Neural cell (in vitro differentiated cells): ENCODE results near the gene AVL9. TPM values are rescaled to one million over a fixed set of nuclear protein-coding genes. Genes with fewer than 3 reads are reported as not detected.

Source experiments
- H2AFZ ChIP-seq: fragments of 200-600, 300-800 bp; sonication (generic), shearing (Covaris generic); 2 replicates; pipeline ENCODE4 v1.6.0; 2014; ENCODE audit warnings: low read depth, mild to moderate bottlenecking, antibody characterized with exemption, low read length, moderate library complexity
- H3F3A ChIP-seq: fragments of 200-600 bp; shearing (Covaris generic); 2 replicates; pipeline ENCODE4 v1.6.1; 2016; ENCODE audit warnings: mild to moderate bottlenecking, moderate library complexity, mixed read lengths, antibody characterized with exemption, low read length; ENCODE audit not compliant: insufficient read depth, poor library complexity, severe bottlenecking
- H3K27ac ChIP-seq: fragments of 200-600, 300-800 bp; sonication (generic), shearing (Covaris generic); 2 replicates; pipeline ENCODE4 v1.5.1; 2014; ENCODE audit warnings: mild to moderate bottlenecking, low read length, moderate library complexity
- H3K27me3 ChIP-seq: fragments of 300-800, 200-600 bp; sonication (generic), shearing (Covaris generic); 2 replicates; pipeline ENCODE4 v1.6.0; 2014; ENCODE audit warnings: mild to moderate bottlenecking, low read depth, low read length, moderate library complexity; ENCODE audit not compliant: insufficient read depth
- H3K36me3 ChIP-seq: fragments of 300-800, 200-600 bp; sonication (generic), shearing (Covaris generic); 2 replicates; pipeline ENCODE4 v1.5.1; 2014; ENCODE audit warnings: mild to moderate bottlenecking, antibody characterized with exemption, low read length, moderate library complexity; ENCODE audit not compliant: insufficient read depth
- H3K4me2 ChIP-seq: fragments of 300-800, 200-600 bp; sonication (generic), shearing (Covaris generic); 2 replicates; pipeline ENCODE4 v1.6.0; 2014; ENCODE audit warnings: mild to moderate bottlenecking, low read length
- H3K4me3 ChIP-seq: fragments of 300-800, 200-600 bp; sonication (generic), shearing (Covaris generic); 2 replicates; pipeline ENCODE4 v1.5.1; 2014; ENCODE audit warnings: mild to moderate bottlenecking, low read length, moderate library complexity
- H3K79me2 ChIP-seq: fragments of 200-600 bp; shearing (Covaris generic); replicated peaks from 2 replicates; pipeline ENCODE4 v1.6.0; 2014; ENCODE audit warnings: mild to moderate bottlenecking, low read length, moderate library complexity; ENCODE audit not compliant: insufficient read depth
- H3K9ac ChIP-seq: fragments of 300-800, 200-600 bp; sonication (generic), shearing (Covaris generic); 2 replicates; pipeline ENCODE4 v1.6.1; 2016; ENCODE audit warnings: mild to moderate bottlenecking, low read length, mixed read lengths
- H3K9me2 ChIP-seq: fragments of 200-600 bp; shearing (Covaris generic); 2 replicates; pipeline ENCODE4 v1.6.1; 2016; ENCODE audit warnings: mild to moderate bottlenecking, low read length, mixed read lengths; ENCODE audit not compliant: insufficient read depth
- H3K9me3 ChIP-seq: fragments of 200-600, 300-800 bp; sonication (generic), shearing (Covaris generic); 2 replicates; pipeline ENCODE4 v1.6.1; 2016; ENCODE audit warnings: mild to moderate bottlenecking, mixed run types, low read length, moderate library complexity, mixed read lengths
- H4K20me1 ChIP-seq: fragments of 200-600 bp; shearing (Covaris generic); 2 replicates; pipeline ENCODE4 v1.6.1; 2016; ENCODE audit warnings: mild to moderate bottlenecking, mixed run types; ENCODE audit not compliant: insufficient read depth
- CTCF ChIP-seq: fragments of 450-650 bp; IDR thresholded peaks from 2 replicates; pipeline ENCODE4 v1.5.1; 2014; ENCODE audit warnings: antibody characterized with exemption, mild to moderate bottlenecking, moderate library complexity; ENCODE audit not compliant: poor library complexity, severe bottlenecking
- EP300 ChIP-seq: fragments of 450-650 bp; conservative IDR thresholded peaks from 2 replicates; pipeline ENCODE4 v1.6.1; 2014; ENCODE audit warnings: antibody characterized with exemption, mild to moderate bottlenecking, moderate library complexity; ENCODE audit not compliant: poor library complexity, severe bottlenecking
- EZH2 ChIP-seq: fragments of 200-600, 300-800 bp; shearing (Covaris generic), sonication (generic); IDR thresholded peaks from 2 replicates; pipeline ENCODE4 v1.6.1; 2014; ENCODE audit warnings: antibody characterized with exemption, low read length, borderline replicate concordance, mild to moderate bottlenecking; ENCODE audit not compliant: insufficient read depth, poor library complexity, severe bottlenecking
- MXI1 ChIP-seq: fragments of 450-650 bp; conservative IDR thresholded peaks from 2 replicates; pipeline ENCODE4 v1.6.1; 2014; ENCODE audit warnings: antibody characterized with exemption, mild to moderate bottlenecking; ENCODE audit not compliant: poor library complexity, severe bottlenecking
- POLR2AphosphoS5 ChIP-seq: IDR thresholded peaks from 2 replicates; pipeline ENCODE4 v1.6.1; 2012
- RAD21 ChIP-seq: fragments of 450-650 bp; conservative IDR thresholded peaks from 2 replicates; pipeline ENCODE4 v1.6.1; 2014; ENCODE audit warnings: antibody characterized with exemption, mild to moderate bottlenecking, moderate library complexity
- REST ChIP-seq: IDR thresholded peaks from 2 replicates; pipeline ENCODE4 v1.6.1; 2012; ENCODE audit warnings: borderline replicate concordance
- SMC3 ChIP-seq: fragments of 450-650 bp; conservative IDR thresholded peaks from 2 replicates; pipeline ENCODE4 v1.6.1; 2014; ENCODE audit warnings: antibody characterized with exemption, mild to moderate bottlenecking, moderate library complexity; ENCODE audit not compliant: poor library complexity
- TAF1 ChIP-seq: IDR thresholded peaks from 2 replicates; pipeline ENCODE4 v1.6.1; 2012; ENCODE audit warnings: low read depth
- polyA plus RNA-seq: library from polyadenylated mRNA; depleted of rRNA; stranded (reverse); fragments of >200 nt; gene quantifications from 2 replicates; pipeline ENCODE4 v1.2.3, GENCODE V29; 2014

The AVL9 gene
- polyA plus RNA-seq, 1 donor from 2014 or later = 47.2 TPM

- Histone ChIP-seq H2AFZ (no peak overlapping the region), H3F3A (no peaks in the 10 kb centered on the region)
Observed at GRCh38 chr7:32616625-32617024, 121.3 kb downstream of the AVL9 start.

GRCh38 chr7:32618470-32618869, 123.2 kb downstream of the AVL9 start:
- no peaks in the 10 kb centered on the region for H3K9me2 ChIP-seq
- H3K4me3 ChIP-seq = no peak overlapping the region
- H3K79me2 ChIP-seq = no peaks in the 10 kb centered on the region
- H3K27ac ChIP-seq = no peak overlapping the region
- TF ChIP-seq RAD21 (no peak), CTCF (no peak), MXI1 (no peak)
- no peaks in the 10 kb centered on the region for H4K20me1 ChIP-seq
- H3K27me3 ChIP-seq = no peaks in the 10 kb centered on the region
- H3F3A ChIP-seq = no peaks in the 10 kb centered on the region
- no peak overlapping the region for H2AFZ ChIP-seq
- no peak overlapping the region for H3K9ac ChIP-seq
- H3K36me3 ChIP-seq = no peaks in the 10 kb centered on the region
- no peak overlapping the region for H3K4me2 ChIP-seq
- no peaks in the 10 kb centered on the region for H3K9me3 ChIP-seq

More at GRCh38 chr7:32616625-32617024, 121.3 kb downstream of the AVL9 start:
- no peak overlapping the region for H3K27ac ChIP-seq
- H3K4me2 ChIP-seq = no peak overlapping the region
- H3K9ac ChIP-seq = no peak overlapping the region
- no peaks in the 10 kb centered on the region for H3K9me3 ChIP-seq
- no peaks in the 10 kb centered on the region for H4K20me1 ChIP-seq
- no peaks in the 10 kb centered on the region for H3K27me3 ChIP-seq
- H3K79me2 ChIP-seq = no peaks in the 10 kb centered on the region
- no peaks in the 10 kb centered on the region for H3K9me2 ChIP-seq
- no peak overlapping the region for H3K4me3 ChIP-seq
- H3K36me3 ChIP-seq = no peaks in the 10 kb centered on the region
- TF ChIP-seq SMC3 = no peak
- TF ChIP-seq RAD21 = no peak
- TF ChIP-seq CTCF = no peak
- no peak for TF ChIP-seq REST
- no peak for TF ChIP-seq EZH2
- TF ChIP-seq TAF1 = no peak
- no peak for TF ChIP-seq POLR2AphosphoS5
- TF ChIP-seq MXI1 = no peak
- TF ChIP-seq EP300 = no peak
